ENCODE measurements around the gene ITCH.

- TF ChIP-seq CTCF (IDR thresholded peaks at IDR 0.05), result no peak
- peak in 2 of 3 donors; percentile 36 for TF ChIP-seq POLR2A (IDR thresholded peaks at IDR 0.05)
Observed at GRCh38 chr20:34514897-34515483, 151.9 kb downstream of the ITCH start.

Measured in body of pancreas (tissue), 4 donors.